Activated naive CD8-positive, alpha-beta T cell treated with anti-CD3 and anti-CD28 coated beads, Interleukin-2, amount 10 ng/mL, durations not matched to agents 7 days and 5 days (primary cell): ENCODE results near the gene ZFP90. TPM values are rescaled to one million over a fixed set of nuclear protein-coding genes. Genes with fewer than 3 reads are reported as not detected.
"Not testable (repeated sequence)": the region's sequence is repeated elsewhere in the genome, so short reads cannot be mapped to it uniquely, and the experiment has no call there.

Source experiments
- ATAC-seq: fragments of 150-1000 bp; cut with Tn5 transposase; one replicate; pipeline ENCODE4 v1.10.0; 2021; ENCODE audit warnings: low read depth, moderate library complexity
- POLR2A ChIA-PET: fragments of 350-600 bp; sonication (Branson Sonifier 250); formaldehyde crosslinking; loops from one replicate; lab custom pipeline; 2021; ENCODE audit warnings: antibody characterized with exemption; lab: Charles Lee
- DNase-seq: peaks from one replicate; pipeline ENCODE4 v3.0.0; 2021
- H3K27ac Mint-ChIP-seq: one replicate; pipeline ENCODE4 v1.8.0; 2022; ENCODE audit warnings: mild to moderate bottlenecking, mixed read lengths
- H3K27me3 Mint-ChIP-seq: one replicate; pipeline ENCODE4 v1.8.0; 2022; ENCODE audit warnings: mild to moderate bottlenecking, moderate library complexity, mixed read lengths
- H3K36me3 Mint-ChIP-seq: one replicate; pipeline ENCODE4 v1.8.0; 2021; ENCODE audit warnings: mild to moderate bottlenecking, mixed read lengths
- H3K4me1 Mint-ChIP-seq: one replicate; pipeline ENCODE4 v1.8.0; 2021; ENCODE audit warnings: mixed read lengths
- H3K4me3 Mint-ChIP-seq: one replicate; pipeline ENCODE4 v1.8.0; 2022; ENCODE audit warnings: mild to moderate bottlenecking, moderate library complexity, mixed read lengths
- H3K9me3 Mint-ChIP-seq: one replicate; pipeline ENCODE4 v1.8.0; 2021; ENCODE audit warnings: mixed read lengths
- total RNA-seq, 2 experiments: library from RNA; stranded (reverse); gene quantifications; one replicate each; pipeline ENCODE4 v1.2.3, GENCODE V29; 2021

Gene ZFP90
- 10 to 100 TPM; 53.5 to 54.2 TPM for total RNA-seq

DNA sequence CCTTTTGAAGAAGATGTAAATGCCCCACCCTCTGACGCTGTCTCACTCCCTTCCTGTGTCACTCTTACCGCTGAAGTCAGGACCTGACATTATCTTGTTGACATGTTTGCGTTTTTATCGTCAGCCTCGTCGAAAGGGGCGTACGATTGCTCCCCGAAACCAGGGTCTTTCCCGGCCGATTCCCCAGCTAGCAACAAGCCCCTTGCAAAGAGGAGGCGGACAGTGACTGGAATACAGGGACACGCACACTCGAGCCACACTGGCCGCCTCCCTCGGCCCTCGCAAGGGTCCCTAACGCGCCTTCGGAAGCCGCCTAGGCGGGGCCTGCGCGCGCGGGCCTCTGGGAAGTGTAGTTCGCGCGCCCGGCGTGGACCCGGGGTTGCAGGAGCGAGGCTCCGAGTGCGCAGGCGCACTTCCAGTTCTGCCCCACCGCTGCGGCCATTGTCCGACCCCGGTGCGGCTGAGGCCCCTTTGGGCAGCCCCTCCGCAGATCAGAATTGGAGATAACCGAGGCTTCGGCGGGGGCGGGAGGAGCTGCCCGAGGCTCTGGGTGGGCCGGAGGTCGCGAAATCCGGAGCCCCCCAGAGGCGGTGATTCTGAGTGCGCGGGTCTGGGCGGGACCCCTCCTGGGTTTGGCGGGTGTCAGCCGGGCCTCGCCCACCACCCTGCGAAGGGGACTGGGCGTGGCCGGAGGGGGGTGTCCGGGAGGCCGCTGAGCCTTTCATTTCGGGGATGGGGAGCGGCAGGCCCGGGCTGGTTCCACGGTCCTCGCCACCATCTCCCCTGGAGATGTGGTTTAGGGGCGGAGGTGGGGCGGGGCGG lies at the start of gene ZFP90:
Gene ZFP90 (plus strand): TSS at position 412 of the 822 bp plus-strand sequence. CDS start 502 bp downstream, outside the sequence.
- peaks cover 61% of the 10 kb centered on the region for H3K36me3 Mint-ChIP-seq
- H3K27me3 Mint-ChIP-seq, result no peaks in the 10 kb centered on the region
- peaks cover 14% of the 10 kb centered on the region for H3K9me3 Mint-ChIP-seq
- ATAC-seq (peak; percentile 90), DNase-seq (peak; percentile 94)
- POLR2A ChIA-PET, result interaction anchor here (0.8 to 2.4 kb wide), 6 partner anchors 9 to 120 kb away, joined by 3 to 16 read pairs (median 4); no protein-coding TSS in a partner anchor
- H3K4me3 Mint-ChIP-seq, result peak within 1 kb of the TSS; percentile 90
- peaks cover 14% of the 10 kb centered on the region for H3K4me1 Mint-ChIP-seq
- H3K27ac Mint-ChIP-seq, result peak within 1 kb of the TSS; percentile 99

DNA sequence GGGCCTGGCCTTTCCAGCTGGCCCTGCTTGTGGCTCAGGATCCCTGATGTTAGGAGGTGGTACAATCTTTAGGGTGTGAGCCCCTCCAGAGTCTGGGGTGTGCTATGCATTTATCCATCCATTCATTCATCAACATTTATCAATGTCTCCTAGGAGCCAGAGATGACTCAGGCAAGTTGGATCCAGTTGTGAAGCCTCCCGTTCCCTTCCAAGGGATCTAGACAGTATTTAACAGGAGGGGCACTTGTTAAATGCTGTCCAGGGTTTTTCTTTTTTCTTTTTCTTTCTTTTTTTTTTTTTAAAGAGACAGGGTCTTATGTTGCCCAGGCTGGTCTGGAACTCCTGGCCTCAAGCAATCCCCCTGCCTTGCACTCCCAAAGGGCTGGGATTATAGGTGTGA lies 48.7 kb upstream of the ZFP90 start:
- Mint-ChIP-seq H3K4me1 (no peaks in the 10 kb centered on the region), H3K27me3 (peaks cover 22% of the 10 kb centered on the region), H3K4me3 (no peak overlapping the region), H3K9me3 (no peaks in the 10 kb centered on the region), H3K27ac (no peak overlapping the region), H3K36me3 (no peaks in the 10 kb centered on the region)
- DNase-seq (no peak), ATAC-seq (no peak)
- POLR2A ChIA-PET, result no interaction called here

DNA sequence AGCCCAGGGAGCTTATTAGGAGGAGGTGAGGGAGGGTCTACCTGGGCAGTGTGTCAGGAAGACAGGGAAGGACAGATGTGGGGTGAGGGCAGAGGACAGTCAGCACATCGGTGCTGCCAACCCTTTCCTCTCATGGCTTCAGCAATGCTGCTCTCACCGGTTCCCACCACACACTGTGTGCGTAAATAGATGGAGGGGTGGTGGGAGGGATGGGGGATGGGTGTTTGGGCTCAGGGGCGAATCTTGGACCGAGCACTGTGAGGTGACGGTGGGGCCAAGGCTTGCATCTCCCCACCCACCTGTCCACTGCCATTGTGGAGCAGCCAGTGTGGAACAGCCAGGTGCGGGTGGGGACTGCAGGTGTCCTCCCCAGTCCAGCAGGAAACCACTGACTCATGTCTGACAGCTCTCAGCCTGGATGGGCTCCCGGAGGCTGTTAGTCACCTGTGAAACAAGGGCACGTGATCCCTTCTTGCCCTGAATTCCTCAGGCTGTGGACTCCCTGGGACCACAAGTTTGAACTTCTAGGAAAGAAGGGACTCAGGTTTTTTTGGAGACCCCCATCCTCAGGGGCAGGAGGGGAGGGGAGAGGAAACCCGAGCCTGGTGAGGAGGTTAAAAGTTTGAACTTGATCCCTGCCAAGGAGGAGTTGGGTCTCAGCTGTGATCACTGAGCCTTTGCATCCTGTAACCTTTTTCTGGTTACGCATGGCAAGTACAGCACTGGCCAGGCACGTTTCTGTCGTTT lies 48.1 kb upstream of the ZFP90 start:
- H3K4me1 Mint-ChIP-seq, result no peaks in the 10 kb centered on the region
- POLR2A ChIA-PET, result no interaction called here
- H3K36me3 Mint-ChIP-seq, result no peaks in the 10 kb centered on the region
- no peaks in the 10 kb centered on the region for H3K9me3 Mint-ChIP-seq
- peaks cover 22% of the 10 kb centered on the region for H3K27me3 Mint-ChIP-seq
- no peak overlapping the region for H3K4me3 Mint-ChIP-seq
- DNase-seq (no peak), ATAC-seq (no peak)
- H3K27ac Mint-ChIP-seq, result no peak overlapping the region

DNA sequence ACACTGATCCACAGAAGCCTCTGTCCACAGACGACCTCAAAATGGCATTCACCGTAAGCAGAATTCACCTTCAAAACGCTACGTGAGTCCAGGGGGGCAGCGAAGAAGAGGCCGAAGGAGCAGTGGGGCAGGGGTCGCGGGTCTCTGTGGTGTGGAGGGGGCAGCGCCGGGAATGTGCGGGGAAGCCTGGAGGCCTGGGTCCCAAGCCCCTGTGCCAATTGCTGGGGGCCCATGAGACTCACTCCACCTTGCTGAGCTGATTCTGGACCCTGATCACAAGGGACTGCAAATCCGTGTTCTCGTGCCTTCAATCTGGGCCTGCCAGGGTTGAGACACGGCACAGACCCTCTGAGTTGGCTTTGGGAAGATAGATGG lies 47.5 kb upstream of the ZFP90 start:
- no peak overlapping the region for H3K4me3 Mint-ChIP-seq
- DNase-seq (no peak), ATAC-seq (no peak)
- POLR2A ChIA-PET, result no interaction called here
- no peaks in the 10 kb centered on the region for H3K4me1 Mint-ChIP-seq
- H3K27me3 Mint-ChIP-seq, result peaks cover 26% of the 10 kb centered on the region
- no peak overlapping the region for H3K27ac Mint-ChIP-seq
- no peaks in the 10 kb centered on the region for H3K9me3 Mint-ChIP-seq
- no peaks in the 10 kb centered on the region for H3K36me3 Mint-ChIP-seq

GRCh38 chr16:68492151-68492542 lies 46.9 kb upstream of the ZFP90 start:
- no peak overlapping the region for H3K27ac Mint-ChIP-seq
- POLR2A ChIA-PET, result no interaction called here
- DNase-seq (no peak), ATAC-seq (no peak)
- no peaks in the 10 kb centered on the region for H3K4me1 Mint-ChIP-seq
- no peaks in the 10 kb centered on the region for H3K9me3 Mint-ChIP-seq
- H3K4me3 Mint-ChIP-seq, result no peak overlapping the region
- H3K36me3 Mint-ChIP-seq, result no peaks in the 10 kb centered on the region
- peaks cover 26% of the 10 kb centered on the region for H3K27me3 Mint-ChIP-seq

DNA sequence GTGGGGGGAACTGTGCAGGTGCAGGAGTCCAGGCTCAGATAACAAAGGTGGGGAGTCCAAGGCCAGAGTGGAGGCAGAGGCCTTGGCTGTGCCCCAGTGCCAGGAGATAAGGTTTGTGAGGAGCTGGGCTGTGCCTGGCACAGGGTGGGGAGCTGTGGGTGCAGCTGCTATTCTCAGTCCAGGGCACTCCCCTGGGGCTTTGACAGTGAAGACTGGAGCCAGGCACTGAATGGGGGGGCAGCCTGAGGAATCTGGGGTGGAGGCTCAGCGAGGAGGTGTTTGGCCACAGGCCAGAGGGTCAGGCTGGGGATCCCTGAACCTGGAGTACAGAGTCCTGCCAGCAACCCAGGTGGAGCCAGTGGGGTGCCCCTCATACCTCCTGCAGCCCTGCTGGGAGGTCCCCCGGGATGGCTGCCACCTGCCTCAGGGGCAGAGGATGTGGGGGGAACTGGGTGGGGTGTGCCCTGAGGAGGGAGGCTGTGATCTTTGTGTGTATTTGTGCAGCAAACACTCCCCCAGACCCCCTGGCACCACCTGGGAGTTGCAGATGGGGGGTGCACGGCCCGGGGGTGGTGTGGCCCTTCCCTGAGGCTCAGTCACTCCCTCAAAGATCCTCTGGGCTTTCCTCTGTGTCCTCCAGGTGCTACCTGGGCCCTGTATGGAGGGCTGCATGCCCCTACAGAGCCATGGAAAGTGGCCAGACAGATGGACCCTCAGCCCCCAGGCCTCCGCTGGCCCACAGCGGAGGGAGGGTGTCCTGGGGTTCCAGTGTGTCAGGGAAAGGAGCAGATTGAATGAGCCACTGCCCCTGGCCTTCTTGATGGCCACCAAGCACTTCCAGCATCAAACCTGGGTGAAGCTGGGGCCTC lies 46.3 kb upstream of the ZFP90 start:
- ATAC-seq (no peak), DNase-seq (no peak)
- Mint-ChIP-seq H3K27ac (no peak overlapping the region), H3K9me3 (no peaks in the 10 kb centered on the region), H3K4me1 (no peaks in the 10 kb centered on the region), H3K27me3 (peaks cover 28% of the 10 kb centered on the region), H3K36me3 (no peaks in the 10 kb centered on the region), H3K4me3 (no peak overlapping the region)
- POLR2A ChIA-PET, result no interaction called here

DNA sequence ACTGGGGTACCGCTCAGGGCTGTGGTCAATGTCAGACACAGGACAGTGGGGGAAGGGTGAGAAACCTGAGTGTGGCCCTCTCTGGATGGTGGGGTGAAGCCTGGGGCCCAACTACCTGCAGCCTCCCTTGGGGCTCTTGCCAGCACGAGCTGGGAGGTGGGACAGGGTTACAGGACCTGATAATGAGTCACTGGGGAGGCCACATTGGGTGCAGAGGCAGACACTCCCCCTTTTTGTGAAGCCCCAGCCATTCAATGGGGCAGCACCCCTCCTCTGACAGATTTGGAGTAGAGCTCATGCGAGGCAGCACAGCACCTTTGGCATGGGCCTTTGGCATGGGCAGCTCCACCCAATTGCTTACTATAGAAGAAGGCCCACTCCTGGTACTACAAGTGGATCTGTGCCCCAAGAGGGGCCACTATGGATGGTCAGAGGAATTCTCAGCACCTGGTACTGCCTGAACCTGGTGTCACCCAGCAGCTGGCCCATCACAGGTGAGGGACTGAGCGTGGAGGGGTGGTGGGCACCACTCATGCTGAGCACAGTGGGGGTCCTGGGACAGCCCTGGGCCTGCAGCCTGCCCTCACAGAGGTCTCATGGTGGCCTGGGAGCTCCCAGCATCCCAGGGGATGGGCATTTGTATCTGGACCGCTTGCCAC lies 45.5 kb upstream of the ZFP90 start:
- H3K36me3 Mint-ChIP-seq, result no peaks in the 10 kb centered on the region
- POLR2A ChIA-PET, result no interaction called here
- H3K9me3 Mint-ChIP-seq, result no peaks in the 10 kb centered on the region
- H3K4me3 Mint-ChIP-seq, result no peak overlapping the region
- peaks cover 22% of the 10 kb centered on the region for H3K27me3 Mint-ChIP-seq
- H3K27ac Mint-ChIP-seq, result no peak overlapping the region
- no peak for ATAC-seq
- DNase-seq, result no peak
- H3K4me1 Mint-ChIP-seq, result no peaks in the 10 kb centered on the region

DNA sequence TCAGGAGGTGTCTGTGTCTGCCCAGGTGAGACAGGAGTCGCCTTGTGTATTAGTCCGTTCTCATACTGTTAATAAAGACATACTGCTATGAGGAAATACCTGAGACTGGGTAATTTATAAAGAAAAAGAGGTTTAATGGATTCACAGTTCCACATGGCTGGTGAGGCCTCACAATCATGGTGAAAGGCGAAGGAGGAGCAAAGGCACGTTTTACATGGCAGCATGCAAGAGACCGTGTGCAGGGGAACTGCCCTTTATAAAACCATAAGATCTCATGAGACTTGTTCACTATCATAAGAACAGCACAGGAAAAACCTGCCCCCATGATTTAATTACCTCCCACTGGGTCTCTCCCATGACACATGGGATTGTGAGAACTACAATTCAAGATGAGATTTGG lies 44.8 kb upstream of the ZFP90 start:
- peaks cover 18% of the 10 kb centered on the region for H3K27me3 Mint-ChIP-seq
- H3K36me3 Mint-ChIP-seq, DNase-seq, H3K4me1 Mint-ChIP-seq, H3K9me3 Mint-ChIP-seq, H3K27ac Mint-ChIP-seq, POLR2A ChIA-PET, ATAC-seq, H3K4me3 Mint-ChIP-seq: not testable (repeated sequence)

DNA sequence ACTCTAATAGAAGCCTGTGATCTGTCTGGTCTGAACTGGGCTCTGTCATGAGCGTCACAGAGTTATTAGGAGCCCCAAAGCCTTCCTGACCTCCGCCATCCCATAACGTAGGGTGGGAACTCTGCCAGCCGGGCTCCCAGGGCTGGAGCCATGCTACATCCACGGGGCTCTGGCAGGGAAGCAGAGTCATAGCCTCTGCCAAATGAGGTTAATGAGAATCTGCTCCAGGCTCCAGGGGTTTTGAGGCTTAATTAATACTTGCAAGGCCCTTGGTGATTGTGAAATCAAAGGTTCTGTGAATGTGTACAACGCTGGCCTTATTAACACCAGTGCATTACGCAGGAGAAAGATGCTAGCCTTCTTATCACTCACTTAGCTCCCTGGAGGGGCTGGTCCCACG lies 42.4 kb upstream of the ZFP90 start:
- no peaks in the 10 kb centered on the region for H3K36me3 Mint-ChIP-seq
- POLR2A ChIA-PET, result no interaction called here

DNA sequence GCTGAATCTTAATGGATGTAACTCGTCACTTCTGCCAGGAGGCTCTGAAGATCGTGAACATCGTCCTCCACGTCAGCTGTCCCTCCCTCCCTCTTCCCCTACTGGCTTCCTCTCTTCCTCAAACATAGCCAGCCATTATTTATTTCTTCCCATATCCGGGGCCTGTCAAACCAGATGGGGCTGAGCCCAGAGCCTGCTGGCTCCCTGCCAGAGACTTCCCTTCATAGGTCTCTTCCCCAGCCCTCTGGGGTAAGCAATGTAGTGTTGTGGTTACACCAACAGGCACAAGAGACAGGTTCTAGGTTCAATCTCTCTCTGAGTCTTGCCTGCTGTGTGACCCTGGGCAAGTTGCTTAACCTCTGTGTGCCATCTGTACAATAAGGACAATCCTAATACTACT lies 40.1 kb upstream of the ZFP90 start:
- POLR2A ChIA-PET, result no interaction called here
- H3K4me1 Mint-ChIP-seq, result peaks cover 3% of the 10 kb centered on the region
- DNase-seq, result no peak
- peaks cover 13% of the 10 kb centered on the region for H3K27me3 Mint-ChIP-seq
- H3K4me3 Mint-ChIP-seq, result no peak overlapping the region
- H3K27ac Mint-ChIP-seq, result no peak overlapping the region
- no peak for ATAC-seq
- H3K36me3 Mint-ChIP-seq, result no peaks in the 10 kb centered on the region
- no peaks in the 10 kb centered on the region for H3K9me3 Mint-ChIP-seq

More for the DNA sequence above, 42.4 kb upstream of the ZFP90 start:
- H3K27ac Mint-ChIP-seq, result no peak overlapping the region
- peaks cover 13% of the 10 kb centered on the region for H3K27me3 Mint-ChIP-seq
- DNase-seq, result no peak
- H3K4me1 Mint-ChIP-seq, result peaks cover 3% of the 10 kb centered on the region
- no peak overlapping the region for H3K4me3 Mint-ChIP-seq
- H3K9me3 Mint-ChIP-seq, result no peaks in the 10 kb centered on the region
- no peak for ATAC-seq

DNA sequence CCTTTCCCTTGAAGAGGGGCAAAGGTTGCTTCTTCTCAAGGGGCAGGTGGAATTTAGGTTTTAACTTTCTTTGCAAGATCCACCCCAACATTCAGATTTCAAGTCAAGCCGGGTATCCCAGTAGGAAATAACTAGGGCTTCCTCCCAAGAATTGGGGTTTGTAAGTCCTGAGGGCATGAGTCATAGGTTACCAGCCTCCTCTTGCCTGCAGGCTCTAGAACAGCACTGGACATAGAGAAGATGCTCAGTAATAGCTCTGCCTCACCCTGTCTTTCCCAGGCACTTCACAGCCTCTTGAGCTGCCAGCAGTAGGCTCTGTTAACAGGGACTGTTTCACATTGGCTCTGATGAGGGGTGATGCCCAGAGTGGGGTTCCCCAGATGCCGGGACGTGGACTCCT lies 35.8 kb upstream of the ZFP90 start:
- DNase-seq (no peak), ATAC-seq (no peak)
- Mint-ChIP-seq H3K27me3 (peaks cover 32% of the 10 kb centered on the region), H3K36me3 (no peaks in the 10 kb centered on the region), H3K9me3 (no peaks in the 10 kb centered on the region), H3K27ac (no peak overlapping the region), H3K4me3 (no peak overlapping the region), H3K4me1 (peaks cover 3% of the 10 kb centered on the region)
- POLR2A ChIA-PET, result no interaction called here

- no peaks in the 10 kb centered on the region for H3K36me3 Mint-ChIP-seq
- H3K4me1 Mint-ChIP-seq, result peaks cover 2% of the 10 kb centered on the region
- H3K4me3 Mint-ChIP-seq, result no peak overlapping the region
These were observed 35.0 kb upstream of the ZFP90 start for GRCh38 chr16:68504066-68504465.

More at GRCh38 chr16:68504066-68504465, 35.0 kb upstream of the ZFP90 start:
- POLR2A ChIA-PET, result no interaction called here
- Mint-ChIP-seq H3K9me3 (no peaks in the 10 kb centered on the region), H3K27ac (no peak overlapping the region), H3K27me3 (peaks cover 37% of the 10 kb centered on the region)
- DNase-seq (no peak), ATAC-seq (no peak)
